Duodenal mucosa (tissue), 2 donors: ENCODE results near the gene TMIGD2.

Experiments
- H3K27ac ChIP-seq: one replicate; pipeline ENCODE4 v1.7.0; 2013; ENCODE audit warnings: low read depth, low read length
- H3K27me3 ChIP-seq, 2 donors: one replicate each; pipeline ENCODE4 v1.7.0; 2013; ENCODE audit warnings: low read length in 2 of 2, control low read depth in 1 of 2; ENCODE audit not compliant: insufficient read depth in 2 of 2, control insufficient read depth in 1 of 2
- H3K36me3 ChIP-seq, 2 donors: one replicate each; pipeline ENCODE4 v1.7.0; 2013; ENCODE audit warnings: low read length in 2 of 2, control low read depth in 1 of 2; ENCODE audit not compliant: insufficient read depth in 2 of 2, control insufficient read depth in 1 of 2
- H3K4me1 ChIP-seq, 2 donors: one replicate each; pipeline ENCODE4 v1.7.0; 2013; ENCODE audit warnings: low read length in 2 of 2, control low read depth in 1 of 2; ENCODE audit not compliant: insufficient read depth in 2 of 2, control insufficient read depth in 1 of 2
- H3K4me3 ChIP-seq, 2 donors: one replicate each; pipeline ENCODE4 v1.7.0; 2013; ENCODE audit warnings: low read length in 2 of 2, low read depth in 1 of 2
- H3K9ac ChIP-seq, 2 donors: one replicate each; pipeline ENCODE4 v1.7.0; 2013; ENCODE audit warnings: low read length in 2 of 2, low read depth in 1 of 2
- H3K9me3 ChIP-seq, 2 donors: one replicate each; pipeline ENCODE4 v1.7.0; 2013; ENCODE audit warnings: low read length in 2 of 2, control low read depth in 1 of 2; ENCODE audit not compliant: control insufficient read depth in 1 of 2

Gene TMIGD2

DNA sequence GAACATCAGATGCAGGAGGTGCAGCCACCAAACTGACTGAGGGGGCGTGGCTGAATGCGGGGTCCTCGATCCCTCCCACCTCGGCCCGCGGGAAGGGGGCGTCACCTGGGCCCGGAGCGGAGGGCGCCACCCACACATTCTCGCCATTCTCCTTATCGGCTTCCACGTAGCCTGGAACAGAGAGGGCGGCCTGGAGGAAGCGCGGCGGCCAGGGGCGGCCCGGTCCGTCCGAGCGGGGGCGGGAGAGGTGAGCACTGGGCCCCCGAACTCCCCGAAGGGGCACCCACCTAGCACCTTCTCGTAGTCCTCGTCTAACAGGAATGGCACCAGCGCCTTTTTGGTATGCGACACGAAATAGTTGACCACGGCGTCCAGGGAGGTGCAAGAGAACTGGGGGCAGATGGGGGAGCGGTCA, 24.7 kb upstream of the TMIGD2 start:
- Histone ChIP-seq H3K27me3 (no peaks in the 10 kb centered on the region), H3K9me3 (no peaks in the 10 kb centered on the region), H3K36me3 (peaks cover 3 to 8% of the 10 kb centered on the region in 2 donors), H3K9ac (no peak overlapping the region), H3K4me1 (peaks cover 0 to 3% of the 10 kb centered on the region in 2 donors), H3K4me3 (peak overlapping the region in 1 of 2 donors; percentile 7), H3K27ac (no peak overlapping the region)

DNA sequence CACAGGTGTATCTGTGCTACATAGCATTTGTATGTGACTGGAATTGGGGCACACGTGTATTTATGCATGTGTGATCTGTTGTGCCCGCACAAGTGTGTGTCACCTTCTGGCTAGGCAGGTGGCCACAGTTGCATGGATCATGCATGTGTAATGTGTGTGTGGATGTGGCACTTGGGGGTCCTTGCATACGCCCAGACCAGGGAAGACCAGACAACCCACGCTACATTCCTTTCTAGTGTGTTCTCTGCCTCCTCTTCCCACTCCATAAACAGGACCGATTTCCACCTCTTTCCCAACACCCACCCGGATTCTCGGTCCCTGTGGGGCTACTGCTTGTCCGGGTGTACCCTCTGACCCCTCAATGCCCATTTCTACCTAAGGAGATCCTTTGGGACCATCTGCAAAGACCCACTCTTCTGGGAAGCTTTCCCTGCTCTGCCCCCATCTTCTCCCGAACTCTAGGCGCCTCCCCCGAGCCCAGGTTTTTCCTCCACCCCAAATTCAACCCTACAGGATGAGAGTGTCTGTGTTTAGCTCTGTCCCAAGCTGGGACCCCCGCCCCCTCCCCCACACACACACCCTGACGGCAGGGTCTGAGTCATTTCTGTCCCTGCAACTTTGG, 24.1 kb upstream of the TMIGD2 start:
- no peaks in the 10 kb centered on the region for H3K27me3 ChIP-seq
- no peak overlapping the region for H3K9ac ChIP-seq
- H3K9me3 ChIP-seq = no peaks in the 10 kb centered on the region
- H3K27ac ChIP-seq = no peak overlapping the region
- H3K4me3 ChIP-seq = no peak overlapping the region
- H3K4me1 ChIP-seq = peaks cover 0 to 3% of the 10 kb centered on the region in 2 donors
- H3K36me3 ChIP-seq = peaks cover 3 to 8% of the 10 kb centered on the region in 2 donors

DNA sequence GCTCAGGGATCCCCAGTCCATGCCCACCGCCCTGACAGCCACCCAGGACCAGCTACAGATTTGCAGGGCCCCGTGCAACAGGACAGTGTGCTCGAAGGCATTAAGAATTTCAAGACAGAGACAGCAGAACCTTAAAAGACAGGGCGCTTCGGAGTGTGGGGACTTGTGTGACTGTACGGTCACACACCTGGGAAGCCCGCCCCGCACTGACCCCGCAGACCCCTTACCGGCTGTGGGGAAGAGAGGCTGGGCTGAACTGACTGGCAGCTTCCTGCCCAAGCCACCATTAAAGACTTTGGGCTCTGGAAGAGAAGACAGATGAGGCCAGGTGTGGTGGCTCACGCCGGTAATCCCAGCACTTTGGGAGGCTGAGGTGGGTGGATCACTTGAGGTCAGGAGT, 22.0 kb upstream of the TMIGD2 start:
- Histone ChIP-seq H3K9ac (no peak overlapping the region), H3K27me3 (no peaks in the 10 kb centered on the region), H3K9me3 (no peaks in the 10 kb centered on the region), H3K4me1 (peaks cover 0 to 3% of the 10 kb centered on the region in 2 donors), H3K36me3 (peaks cover 3 to 5% of the 10 kb centered on the region in 2 donors), H3K4me3 (no peak overlapping the region), H3K27ac (no peak overlapping the region)

DNA sequence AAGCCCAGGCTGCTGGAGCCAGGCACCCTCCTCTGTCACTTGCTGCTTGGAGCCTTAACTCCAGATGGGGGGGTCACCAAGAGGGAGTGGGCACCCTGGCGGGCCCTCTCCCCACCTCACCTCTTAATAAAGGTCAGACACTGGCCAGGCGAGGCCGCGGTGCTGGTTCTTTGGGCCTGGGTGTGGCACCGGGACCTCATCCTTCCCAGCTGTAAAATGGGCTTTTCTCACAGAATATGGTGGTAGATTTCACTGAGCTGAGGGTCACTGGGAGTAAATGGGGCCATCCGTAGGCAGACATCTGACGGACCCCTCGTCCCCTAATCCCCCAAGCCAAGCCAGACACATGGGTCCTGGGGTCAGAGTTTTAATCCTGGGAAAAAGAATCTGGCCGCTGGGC, 21.5 kb upstream of the TMIGD2 start:
- no peaks in the 10 kb centered on the region for H3K9me3 ChIP-seq
- H3K36me3 ChIP-seq = peaks cover 3 to 5% of the 10 kb centered on the region in 2 donors
- no peaks in the 10 kb centered on the region for H3K27me3 ChIP-seq
- no peak overlapping the region for H3K4me3 ChIP-seq
- H3K4me1 ChIP-seq = peaks cover 0 to 3% of the 10 kb centered on the region in 2 donors
- H3K27ac ChIP-seq = no peak overlapping the region
- H3K9ac ChIP-seq = no peak overlapping the region

DNA sequence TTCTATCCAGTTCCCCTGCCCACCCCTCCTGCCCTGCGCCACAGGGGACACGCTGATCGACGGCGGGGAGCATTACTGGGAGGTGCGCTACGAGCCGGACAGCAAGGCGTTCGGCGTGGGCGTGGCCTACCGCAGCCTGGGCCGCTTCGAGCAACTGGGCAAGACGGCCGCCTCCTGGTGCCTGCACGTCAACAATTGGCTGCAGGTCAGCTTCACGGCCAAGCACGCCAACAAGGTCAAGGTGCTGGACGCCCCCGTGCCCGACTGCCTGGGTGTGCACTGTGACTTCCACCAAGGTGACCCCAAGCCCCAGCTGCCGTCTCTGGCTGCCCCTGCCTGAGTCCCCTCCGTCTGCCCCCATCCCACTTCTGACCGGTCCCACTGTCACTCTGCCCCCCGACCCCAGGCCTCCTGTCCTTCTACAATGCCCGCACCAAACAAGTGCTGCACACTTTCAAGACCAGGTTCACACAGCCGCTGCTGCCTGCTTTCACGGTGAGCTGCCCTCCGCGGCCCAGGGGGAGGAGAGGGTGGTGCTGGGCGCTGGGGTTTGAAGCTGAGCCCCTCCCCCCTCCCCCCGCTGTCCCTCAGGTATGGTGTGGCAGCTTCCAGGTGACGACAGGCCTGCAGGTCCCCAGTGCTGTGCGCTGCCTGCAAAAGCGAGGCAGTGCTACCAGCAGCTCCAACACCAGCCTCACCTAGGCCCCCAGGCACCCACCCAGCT, 20.9 kb upstream of the TMIGD2 start:
- Histone ChIP-seq H3K9me3 (no peaks in the 10 kb centered on the region), H3K27ac (no peak overlapping the region), H3K36me3 (peaks cover 3 to 5% of the 10 kb centered on the region in 2 donors), H3K27me3 (no peaks in the 10 kb centered on the region), H3K4me1 (no peaks in the 10 kb centered on the region), H3K4me3 (no peak overlapping the region), H3K9ac (no peak overlapping the region)

DNA sequence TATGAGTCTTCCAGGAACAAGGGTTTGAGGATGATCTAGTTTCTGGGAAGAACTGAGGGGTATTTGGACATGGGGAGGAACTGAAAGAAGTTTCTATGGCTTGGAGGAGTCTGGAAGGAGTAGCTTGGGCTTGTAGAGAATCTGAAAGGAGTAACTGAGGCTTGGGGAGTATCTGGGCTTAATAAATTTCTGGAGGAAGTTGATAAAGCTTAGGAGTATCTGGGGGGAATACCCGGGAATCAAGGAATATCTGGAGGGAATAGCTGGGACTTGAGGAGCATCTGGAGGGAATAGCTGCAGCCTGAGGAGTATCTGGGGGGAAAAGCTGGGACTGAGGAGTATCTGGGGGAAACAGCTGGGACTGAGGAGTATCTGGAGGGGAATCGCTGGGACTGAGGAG, 18.2 kb upstream of the TMIGD2 start:
- no peak overlapping the region for H3K27ac ChIP-seq
- H3K36me3 ChIP-seq = no peaks in the 10 kb centered on the region

DNA sequence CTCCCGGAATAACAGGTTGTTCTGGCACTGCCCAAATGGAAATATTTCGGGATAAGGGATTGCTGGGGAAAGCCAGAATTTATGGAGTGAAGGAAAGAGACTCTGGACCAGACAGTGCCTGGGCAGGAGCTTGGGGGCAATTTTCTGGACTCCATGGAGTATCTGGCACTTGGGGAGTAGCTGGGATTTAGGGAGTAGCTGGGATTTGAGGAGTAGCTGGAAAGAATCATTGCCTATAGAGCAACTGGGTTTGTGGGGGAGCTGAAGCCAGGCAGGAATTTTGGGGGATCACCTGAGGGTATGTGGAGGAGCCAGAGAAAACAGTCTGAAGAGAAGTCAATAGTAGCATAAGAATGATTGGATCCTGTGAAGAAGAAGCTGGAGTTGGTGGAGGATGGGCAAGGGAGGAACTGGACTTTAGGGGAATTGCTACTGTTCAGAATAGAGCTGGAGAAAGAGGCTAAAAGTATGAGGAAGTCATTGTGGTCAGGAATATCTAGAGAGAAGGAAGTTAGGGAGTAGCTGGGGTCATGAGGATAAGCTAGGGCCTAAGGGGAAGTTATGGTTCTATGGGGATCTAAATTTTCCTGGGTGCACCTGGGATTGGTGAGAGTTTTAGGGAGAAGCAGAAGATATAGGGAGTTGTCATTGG, 17.0 kb upstream of the TMIGD2 start:
- no peak overlapping the region for H3K27ac ChIP-seq
- no peaks in the 10 kb centered on the region for H3K27me3 ChIP-seq
- H3K9ac ChIP-seq = no peak overlapping the region
- H3K4me3 ChIP-seq = no peak overlapping the region
- no peaks in the 10 kb centered on the region for H3K9me3 ChIP-seq
- no peaks in the 10 kb centered on the region for H3K4me1 ChIP-seq
- no peaks in the 10 kb centered on the region for H3K36me3 ChIP-seq

More for the DNA sequence above, 18.2 kb upstream of the TMIGD2 start:
- Histone ChIP-seq H3K9ac (no peak overlapping the region), H3K4me3 (no peak overlapping the region), H3K27me3 (no peaks in the 10 kb centered on the region), H3K9me3 (no peaks in the 10 kb centered on the region), H3K4me1 (no peaks in the 10 kb centered on the region)

DNA sequence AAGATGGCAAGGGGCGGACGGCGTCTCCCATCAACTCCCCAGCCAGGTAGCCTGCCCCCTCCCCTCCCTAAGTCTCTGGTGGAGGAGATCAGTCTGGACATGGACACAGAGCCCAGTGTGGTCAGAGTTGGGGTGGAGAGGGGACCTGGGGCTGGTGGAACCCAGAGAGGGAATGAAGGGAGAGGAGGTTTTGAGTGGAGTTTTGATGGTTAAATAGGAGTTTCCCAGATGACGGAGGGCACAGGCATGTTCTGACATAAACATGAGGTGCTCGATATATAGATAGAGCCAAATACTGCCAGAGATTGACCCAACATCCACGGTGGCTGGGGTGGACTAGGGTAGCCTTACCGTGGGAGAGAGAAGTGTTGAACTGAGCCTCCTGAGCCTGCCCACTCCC, 16.3 kb upstream of the TMIGD2 start:
- H3K27ac ChIP-seq = no peak overlapping the region
- H3K9ac ChIP-seq = no peak overlapping the region
- H3K4me3 ChIP-seq = no peak overlapping the region
- H3K27me3 ChIP-seq = no peaks in the 10 kb centered on the region
- no peaks in the 10 kb centered on the region for H3K36me3 ChIP-seq
- H3K9me3 ChIP-seq = no peaks in the 10 kb centered on the region
- no peaks in the 10 kb centered on the region for H3K4me1 ChIP-seq

DNA sequence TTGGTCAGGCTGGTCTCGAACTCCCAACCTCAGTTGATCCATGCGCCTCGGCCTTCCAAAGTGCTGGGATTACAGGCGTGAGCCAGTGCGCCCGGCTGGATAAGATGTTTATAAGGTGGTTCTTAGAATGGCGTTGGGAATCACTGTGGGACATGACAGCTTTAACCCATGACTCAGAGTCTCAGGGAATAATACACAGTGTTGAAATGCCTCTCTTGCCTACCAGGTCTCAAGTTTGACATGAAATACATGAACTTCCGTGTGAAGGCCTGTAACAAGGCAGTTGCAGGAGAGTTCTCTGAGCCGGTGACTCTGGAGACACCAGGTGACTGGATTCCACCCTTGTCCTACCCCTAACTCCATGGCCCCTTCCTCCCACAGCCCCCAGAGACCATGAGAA, 14.8 kb upstream of the TMIGD2 start:
- H3K36me3 ChIP-seq = no peaks in the 10 kb centered on the region
- H3K9me3 ChIP-seq = no peaks in the 10 kb centered on the region

DNA sequence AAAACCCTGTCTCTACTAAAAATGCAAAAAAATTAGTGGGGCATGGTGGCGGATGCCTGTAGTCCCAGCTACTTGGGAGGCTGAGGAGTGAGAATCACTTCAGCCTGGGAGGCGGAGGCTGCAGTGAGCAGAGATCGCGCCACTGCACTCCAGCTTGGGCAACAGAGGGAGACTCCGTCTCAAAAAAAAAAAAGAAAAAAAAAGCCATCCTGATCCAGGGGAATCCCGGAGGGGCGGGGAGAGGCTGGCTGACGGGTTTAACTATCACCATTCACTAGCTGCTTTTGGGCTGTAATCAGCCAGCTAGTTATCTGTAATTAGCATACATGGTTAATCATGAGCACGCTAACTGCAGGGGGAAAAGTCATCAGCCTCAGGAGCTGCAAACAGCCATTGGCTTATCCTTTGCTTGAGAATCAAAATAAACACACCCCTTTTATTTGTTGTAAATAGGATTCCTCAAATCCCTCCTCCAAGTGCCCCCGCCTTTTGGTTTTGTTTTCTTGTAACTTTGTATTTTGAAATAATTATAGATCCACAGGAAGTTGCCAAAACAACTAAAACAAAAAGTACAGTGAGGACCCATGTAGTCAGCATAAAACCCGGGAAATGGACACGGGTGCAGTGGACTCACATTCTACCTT, 11.8 kb upstream of the TMIGD2 start:
- H3K9ac ChIP-seq = no peak overlapping the region
- H3K27ac ChIP-seq = no peak overlapping the region
- no peaks in the 10 kb centered on the region for H3K4me1 ChIP-seq
- H3K4me3 ChIP-seq = no peak overlapping the region
- no peaks in the 10 kb centered on the region for H3K36me3 ChIP-seq
- no peaks in the 10 kb centered on the region for H3K27me3 ChIP-seq
- no peaks in the 10 kb centered on the region for H3K9me3 ChIP-seq

More for the DNA sequence above, 14.8 kb upstream of the TMIGD2 start:
- Histone ChIP-seq H3K4me1 (no peaks in the 10 kb centered on the region), H3K27ac (no peak overlapping the region), H3K4me3 (no peak overlapping the region), H3K27me3 (no peaks in the 10 kb centered on the region), H3K9ac (no peak overlapping the region)
